Panc1 (cell line): ENCODE measurements around the gene SH3RF2. TPM values are rescaled to one million over a fixed set of nuclear protein-coding genes. Genes with fewer than 3 reads are reported as not detected.

Experiments
- ATAC-seq: fragments of 200-7000 bp; cut with Tn5 transposase; 2 replicates; pipeline ENCODE4 v1.9.1; 2020; ENCODE audit warnings: mild to moderate bottlenecking, moderate library complexity
- BruUV-seq: library from RNA; stranded (reverse); fragments of 400-500 nt; replicated peaks from 2 replicates; lab custom pipeline; 2021; lab: Mats Ljungman, UMichigan
- CTCF ChIA-PET: fragments of 300-600 bp; sonication (Branson Sonifier 250); formaldehyde crosslinking; loops from one replicate; lab custom pipeline; 2022; ENCODE audit warnings: antibody characterized with exemption; lab: Charles Lee
- POLR2A ChIA-PET: fragments of 300-600 bp; sonication (Branson Sonifier 250); formaldehyde crosslinking; loops from one replicate; lab custom pipeline; 2022; ENCODE audit warnings: antibody characterized with exemption; lab: Charles Lee
- DNase-seq: peaks from one replicate; pipeline ENCODE4 v3.0.0-alpha.2; 2010; ENCODE audit warnings: low read depth, low spot score
- H3K27ac ChIP-seq: 2 replicates; pipeline ENCODE4 v1.5.1; 2011; ENCODE audit warnings: mild to moderate bottlenecking, low read length, inconsistent platforms
- H3K27me3 ChIP-seq: fragments of 200-500 bp; sonication (Bioruptor generic); 2 replicates; pipeline ENCODE4 v1.6.0; 2014; ENCODE audit warnings: low read length, inconsistent platforms; ENCODE audit not compliant: control insufficient read depth, insufficient read depth
- H3K36me3 ChIP-seq: fragments of 200-500 bp; sonication (Bioruptor generic); 2 replicates; pipeline ENCODE4 v1.5.1; 2014; ENCODE audit warnings: inconsistent platforms, mild to moderate bottlenecking, low read length, moderate library complexity; ENCODE audit not compliant: control insufficient read depth, insufficient read depth
- H3K4me1 ChIP-seq: 2 replicates; pipeline ENCODE4 v1.5.1; 2011; ENCODE audit warnings: inconsistent platforms, mild to moderate bottlenecking, low read length, moderate library complexity; ENCODE audit not compliant: control insufficient read depth, insufficient read depth
- H3K4me3 ChIP-seq, 2 experiments: 2 replicates each; pipeline ENCODE4 v1.5.1; 2011 to 2012; ENCODE audit warnings: low read depth in 2 of 2, low read length in 2 of 2, mild to moderate bottlenecking in 2 of 2, inconsistent platforms in 1 of 2, moderate library complexity in 1 of 2
- H3K9me3 ChIP-seq: fragments of 200-500 bp; sonication (Bioruptor generic); 2 replicates; pipeline ENCODE4 v1.5.1; 2014; ENCODE audit warnings: low read depth, mild to moderate bottlenecking, inconsistent platforms, low read length, moderate library complexity; ENCODE audit not compliant: control insufficient read depth, insufficient read depth
- CTCF ChIP-seq: fragments of 450-650 bp; IDR thresholded peaks from 2 replicates; pipeline ENCODE4 v1.5.1; 2017; ENCODE audit warnings: mild to moderate bottlenecking
- POLR2AphosphoS5 ChIP-seq: IDR thresholded peaks from 2 replicates; pipeline ENCODE4 v1.6.1; 2012; ENCODE audit warnings: mild to moderate bottlenecking, low read depth, low read length, moderate library complexity
- REST ChIP-seq, 2 experiments: IDR thresholded peaks; 2 replicates each; pipeline ENCODE4 v1.6.1; 2011 to 2012; ENCODE audit warnings: low read depth in 2 of 2, control low read depth in 1 of 2, low read length in 1 of 2, mild to moderate bottlenecking in 1 of 2, moderate library complexity in 1 of 2; ENCODE audit not compliant: insufficient read depth in 1 of 2
- SIN3A ChIP-seq: IDR thresholded peaks from 2 replicates; pipeline ENCODE4 v1.6.1; 2012; ENCODE audit warnings: low read depth, mild to moderate bottlenecking, low read length, moderate library complexity, borderline replicate concordance; ENCODE audit not compliant: insufficient read depth
- TCF7L2 ChIP-seq: IDR thresholded peaks from 2 replicates; pipeline ENCODE4 v1.6.1; 2011; ENCODE audit warnings: mild to moderate bottlenecking, low read depth, low read length, inconsistent platforms
- in situ Hi-C: cut with HindIII; loops from 2 replicates; pipeline ENCODE4 v1.10.0; 2016; ENCODE audit warnings: low sequenced_read_pairs, low pct_unique_long_range_greater_than_20kb
- intact Hi-C: fragments of 100-400 bp; cut with micrococcal nuclease; formaldehyde crosslinking; loops from one replicate; pipeline ENCODE4 v1.10.0; 2022; ENCODE audit not compliant: unreplicated experiment
- total RNA-seq: library from RNA; stranded (reverse); gene quantifications from one replicate; pipeline ENCODE4 v1.2.1, GENCODE V29; 2021; ENCODE audit not compliant: unreplicated experiment

The SH3RF2 gene
- total RNA-seq, 1 experiment from 2014 or later = 23.1 TPM

- CTCF ChIA-PET = interaction anchor here (0.6 kb wide), 1 partner anchor 1652 kb away, joined by 11 read pairs; no protein-coding TSS in a partner anchor
- intact Hi-C loops (no loop called here), in situ Hi-C loops (no loop called here)
- ATAC-seq (no peak), DNase-seq (no peak)
- no TSS peak for BruUV-seq
- H3K27me3 ChIP-seq = no peaks in the 10 kb centered on the region
- no peaks in the 10 kb centered on the region for H3K4me1 ChIP-seq
- POLR2A ChIA-PET = interaction anchor here (0.5 kb wide), 1 partner anchor 26 kb away, joined by 3 read pairs; no protein-coding TSS in a partner anchor
- H3K27ac ChIP-seq = no peak overlapping the region
- TF ChIP-seq REST (IDR thresholded peaks at IDR 0.05; ENCODE audit: insufficient read depth in 1 of 2, low read depth in 2 of 2, low read length in 1 of 2) = no peak
- TF ChIP-seq TCF7L2 = no peak
- no peak for TF ChIP-seq CTCF
- no peak for TF ChIP-seq POLR2AphosphoS5
- no peak for TF ChIP-seq SIN3A
- H3K36me3 ChIP-seq = no peaks in the 10 kb centered on the region
- no peak overlapping the region for H3K4me3 ChIP-seq
- no peaks in the 10 kb centered on the region for H3K9me3 ChIP-seq
These were observed 165.3 kb downstream of the SH3RF2 start for GRCh38 chr5:146101646-146102045.

- H3K9me3 ChIP-seq = no peaks in the 10 kb centered on the region
- BruUV-seq = no TSS peak
- H3K4me1 ChIP-seq = no peaks in the 10 kb centered on the region
- H3K36me3 ChIP-seq = no peaks in the 10 kb centered on the region
- intact Hi-C loops = no loop called here
- CTCF ChIA-PET = no interaction called here
- ATAC-seq = no peak
- no peak for DNase-seq
- POLR2A ChIA-PET = no interaction called here
- in situ Hi-C loops = no loop called here
- no peak overlapping the region for H3K27ac ChIP-seq
- TF ChIP-seq REST (IDR thresholded peaks at IDR 0.05; ENCODE audit: insufficient read depth in 1 of 2, low read depth in 2 of 2, low read length in 1 of 2) (no peak), TCF7L2 (no peak), POLR2AphosphoS5 (no peak), CTCF (no peak), SIN3A (no peak)
- H3K4me3 ChIP-seq = no peak overlapping the region
- H3K27me3 ChIP-seq = no peaks in the 10 kb centered on the region
These were observed 167.2 kb downstream of the SH3RF2 start for GRCh38 chr5:146103594-146103993.
